ENCODE measurements around the gene CD248.
"Not testable (repeated sequence)": the region's sequence is repeated elsewhere in the genome, so short reads cannot be mapped to it uniquely, and the experiment has no call there.

The CD248 gene

GRCh38 chr11:66311965-66312548 is 4.8 kb downstream of the CD248 start:
- DNase-seq: peak; percentile 89

GRCh38 chr11:66311470-66311964 is 5.3 kb downstream of the CD248 start:
- DNase-seq: no peak

- DNase-seq: not testable (repeated sequence)
Measured at GRCh38 chr11:66310803-66311440, 5.9 kb downstream of the CD248 start.

GRCh38 chr11:66310324-66310723 is 6.5 kb downstream of the CD248 start:
- DNase-seq: no peak

GRCh38 chr11:66309475-66309874 is 7.4 kb downstream of the CD248 start:
- no peak for DNase-seq

- no peak for DNase-seq
Measured at GRCh38 chr11:66302656-66303055, 14.2 kb downstream of the CD248 start.

- DNase-seq: no peak
Measured at GRCh38 chr11:66299186-66299585, 17.7 kb downstream of the CD248 start.

- no peak for DNase-seq
Measured at GRCh38 chr11:66297610-66298009, 19.2 kb downstream of the CD248 start.

- DNase-seq: no peak
Measured at GRCh38 chr11:66294626-66295620, 21.9 kb downstream of the CD248 start.

GRCh38 chr11:66293777-66294625 is 22.8 kb downstream of the CD248 start:
- DNase-seq: no peak

GRCh38 chr11:66293352-66293751 is 23.5 kb downstream of the CD248 start:
- DNase-seq: no peak

GRCh38 chr11:66292543-66293332 is 24.1 kb downstream of the CD248 start:
- DNase-seq: no peak

- peak; percentile 23 for DNase-seq
Measured at GRCh38 chr11:66291706-66292542, 24.9 kb downstream of the CD248 start, which contains the start of gene TMEM151A. TSS of gene TMEM151A (plus strand) at chr11:66291894. CDS start at chr11:66292014, 120 bp downstream.

- no peak for DNase-seq
Measured at GRCh38 chr11:66291303-66291705, 25.5 kb downstream of the CD248 start.

- no peak for DNase-seq
Measured at GRCh38 chr11:66290330-66290621, 26.6 kb downstream of the CD248 start.

GRCh38 chr11:66289548-66290329 is 27.1 kb downstream of the CD248 start:
- peak; percentile 88 for DNase-seq

- DNase-seq: peak; percentile 99
Measured at GRCh38 chr11:66288671-66289547, 27.9 kb downstream of the CD248 start, which contains the start of gene YIF1A. TSS of gene YIF1A (minus strand) at chr11:66289143. CDS start at chr11:66288985, 158 bp downstream.

- no peak for DNase-seq
Measured at GRCh38 chr11:66287889-66288670, 28.8 kb downstream of the CD248 start.

Data from stimulated activated naive CD4-positive, alpha-beta T cell treated with Interleukin-2 at 50 U/mL for 16 hours (primary cell).